HCT116 (cell line): Measurements from ENCODE around the gene APOL4. TPM values are rescaled to one million over a fixed set of nuclear protein-coding genes. Genes with fewer than 3 reads are reported as not detected.

Source experiments
- ATAC-seq: fragments of 200-7000 bp; cut with Tn5 transposase; 2 replicates; pipeline ENCODE4 v1.9.1; 2020; ENCODE audit warnings: mild to moderate bottlenecking, moderate library complexity
- BruUV-seq: library from RNA; stranded (reverse); fragments of 400-500 nt; replicated peaks from 2 replicates; lab custom pipeline; 2021; lab: Mats Ljungman, UMichigan
- CTCF ChIA-PET: fragments of 300-600 bp; sonication (Branson Sonifier 250); formaldehyde crosslinking; loops from one replicate; lab custom pipeline; 2021; ENCODE audit warnings: antibody characterized with exemption; lab: Charles Lee
- POLR2A ChIA-PET: fragments of 300-600, 350-600 bp; sonication (Branson Sonifier 250); formaldehyde crosslinking; loops from one replicate; lab custom pipeline; 2021; ENCODE audit warnings: antibody characterized with exemption; lab: Charles Lee
- RAD21 ChIA-PET, 2 experiments: fragments of 300-600 bp; sonication (Branson Sonifier 250); formaldehyde crosslinking; loops; one replicate each; lab custom pipeline; 2023; ENCODE audit warnings: low total read pairs in 2 of 2; ENCODE audit not compliant: uncharacterized antibody in 2 of 2, unreplicated experiment in 2 of 2, low non-redundant PET in 1 of 2; lab: Charles Lee
- DNase-seq: peaks from one replicate; pipeline ENCODE4 v3.0.0-alpha.2; 2010; ENCODE audit warnings: low read depth, low spot score
- H2AFZ ChIP-seq: fragments of 200-600 bp; shearing (Covaris generic), sonication (generic); 2 replicates; pipeline ENCODE4 v1.6.1; 2017; ENCODE audit warnings: low read depth, mixed run types, mixed read lengths, antibody characterized with exemption, low read length; ENCODE audit not compliant: poor library complexity, severe bottlenecking
- H3K27ac ChIP-seq: 2 replicates; pipeline ENCODE4 v1.5.1; 2012; ENCODE audit warnings: low read depth, low read length
- H3K27me3 ChIP-seq: fragments of 200-600 bp; sonication (generic); 2 replicates; pipeline ENCODE4 v1.6.1; 2016; ENCODE audit warnings: mixed run types, low read length, mixed read lengths; ENCODE audit not compliant: insufficient read depth
- H3K36me3 ChIP-seq, 2 experiments: fragments of 200-500 bp in 1 of 2; fragments of 200-600 bp in 1 of 2; sonication (Bioruptor generic) in 1 of 2; sonication (generic) in 1 of 2; 2 replicates each; pipeline versions ENCODE4 v1.5.1 to v1.6.1; 2014 to 2016; ENCODE audit warnings: low read length in 2 of 2, inconsistent platforms in 1 of 2, mixed read lengths in 1 of 2, mixed run types in 1 of 2; ENCODE audit not compliant: insufficient read depth in 2 of 2, control insufficient read depth in 1 of 2
- H3K4me1 ChIP-seq, 2 experiments: fragments of 200-600 bp in 1 of 2; sonication (generic) in 1 of 2; 2 replicates each; pipeline versions ENCODE4 v1.5.1 to v1.6.1; 2012 to 2017; ENCODE audit warnings: low read length in 2 of 2, inconsistent platforms in 1 of 2, mild to moderate bottlenecking in 1 of 2, mixed read lengths in 1 of 2, mixed run types in 1 of 2, moderate library complexity in 1 of 2; ENCODE audit not compliant: insufficient read depth in 2 of 2, control insufficient read depth in 1 of 2
- H3K4me2 ChIP-seq: fragments of 200-600 bp; sonication (generic); 2 replicates; pipeline ENCODE4 v1.6.1; 2017; ENCODE audit warnings: mixed run types, low read length, mixed read lengths
- H3K4me3 ChIP-seq, 2 experiments: fragments of 200-600 bp in 1 of 2; sonication (generic) in 1 of 2; replicated peaks in 1 of 2; 2 replicates each; pipeline ENCODE4 v1.5.1; 2011 to 2016; ENCODE audit warnings: low read length in 2 of 2, control low read depth in 1 of 2, low read depth in 1 of 2, mild to moderate bottlenecking in 1 of 2, mixed read lengths in 1 of 2, mixed run types in 1 of 2
- H3K79me2 ChIP-seq: fragments of 200-600 bp; sonication (generic); 2 replicates; pipeline ENCODE4 v1.6.1; 2017; ENCODE audit warnings: mild to moderate bottlenecking, mixed run types, low read length, moderate library complexity, mixed read lengths; ENCODE audit not compliant: insufficient read depth
- H3K9ac ChIP-seq: fragments of 200-600 bp; sonication (generic); 2 replicates; pipeline ENCODE4 v1.6.1; 2016; ENCODE audit warnings: low read length, mixed read lengths
- H3K9me2 ChIP-seq: fragments of 200-600 bp; sonication (generic), shearing (Covaris generic); 2 replicates; pipeline ENCODE4 v1.6.1; 2017; ENCODE audit warnings: mixed run types, mild to moderate bottlenecking, moderate library complexity; ENCODE audit not compliant: insufficient read depth
- H3K9me3 ChIP-seq, 2 experiments: fragments of 200-500 bp in 1 of 2; fragments of 200-600 bp in 1 of 2; sonication (Bioruptor generic) in 1 of 2; sonication (generic) in 1 of 2; 2 replicates each; pipeline ENCODE4 v1.6.1; 2014 to 2017; ENCODE audit warnings: low read length in 2 of 2, mixed read lengths in 2 of 2, inconsistent platforms in 1 of 2, low read depth in 1 of 2, mild to moderate bottlenecking in 1 of 2, mixed run types in 1 of 2, moderate library complexity in 1 of 2; ENCODE audit not compliant: control insufficient read depth in 1 of 2, insufficient read depth in 1 of 2
- H4K20me1 ChIP-seq: fragments of 200-600 bp; sonication (generic), shearing (Covaris generic); 2 replicates; pipeline ENCODE4 v1.6.1; 2017; ENCODE audit warnings: mixed run types, mild to moderate bottlenecking, moderate library complexity; ENCODE audit not compliant: insufficient read depth
- CBX3 ChIP-seq: IDR thresholded peaks from 2 replicates; pipeline ENCODE4 v1.6.1; 2012; ENCODE audit warnings: low read depth
- EGR1 ChIP-seq: IDR thresholded peaks from 2 replicates; pipeline ENCODE4 v1.6.1; 2012; ENCODE audit warnings: low read depth
- POLR2A ChIP-seq: IDR thresholded peaks from 2 replicates; pipeline ENCODE4 v1.7.0; 2011; ENCODE audit warnings: borderline replicate concordance; ENCODE audit not compliant: insufficient read depth, insufficient read length; ENCODE audit errors: extremely low read depth
- POLR2AphosphoS5 ChIP-seq: IDR thresholded peaks from 2 replicates; pipeline ENCODE4 v1.6.1; 2011; ENCODE audit warnings: mild to moderate bottlenecking, low read depth, low read length, moderate library complexity
- ZNF274 ChIP-seq: fragments of 200-500 bp; sonication (Bioruptor generic); IDR thresholded peaks from 2 replicates; pipeline ENCODE4 v1.6.1; 2014; ENCODE audit warnings: mild to moderate bottlenecking, low read depth, low read length, inconsistent platforms
- intact Hi-C: fragments of 100-400 bp; cut with micrococcal nuclease; formaldehyde crosslinking; loops from 2 replicates; pipeline ENCODE4 v1.10.0; 2022
- total RNA-seq: library from RNA; stranded (reverse); gene quantifications from one replicate; pipeline ENCODE4 v1.2.1, GENCODE V29; 2021; ENCODE audit not compliant: unreplicated experiment
- TF ChIP-seq, protein P1 (sequence below): IDR thresholded peaks from 2 replicates; pipeline ENCODE4 v1.6.1; 2012
- TF ChIP-seq, protein P2 (sequence below): IDR thresholded peaks from 2 replicates; pipeline ENCODE4 v1.6.1; 2012
- TF ChIP-seq, protein P3 (sequence below), 3 experiments: fragments of 200-600 bp in 1 of 3; sonication (generic) in 1 of 3; IDR thresholded peaks in 2 of 3; conservative IDR thresholded peaks in 1 of 3; 2 replicates each; pipeline ENCODE4 v1.5.1; 2012 to 2017; ENCODE audit warnings: low read depth in 2 of 3, low read length in 2 of 3, antibody characterized with exemption in 1 of 3, borderline replicate concordance in 1 of 3, control low read depth in 1 of 3, mild to moderate bottlenecking in 1 of 3, mixed read lengths in 1 of 3, mixed run types in 1 of 3, moderate library complexity in 1 of 3; ENCODE audit not compliant: insufficient read depth in 1 of 3

Gene APOL4
- total RNA-seq, 1 experiment from 2014 or later: not detected

DNA sequence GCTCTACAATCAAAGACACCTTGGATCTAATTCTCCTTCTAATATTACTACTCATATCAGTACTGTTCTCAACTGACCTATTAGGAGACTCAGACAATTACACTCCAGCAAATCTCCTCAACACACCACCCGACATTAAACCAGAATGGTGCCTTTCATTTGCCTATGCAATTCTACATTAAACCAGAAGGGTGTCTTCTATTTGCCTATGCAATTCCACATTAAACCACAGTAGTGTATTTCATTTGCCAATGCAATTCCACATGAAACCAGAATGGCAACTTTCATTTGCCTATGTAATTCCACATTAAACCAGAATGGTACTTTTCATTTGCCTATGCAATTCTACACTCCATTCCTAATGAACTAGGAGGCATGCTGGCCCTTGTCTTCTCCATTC is 25.7 kb downstream of the APOL4 start:
- H3K9ac ChIP-seq: no peak overlapping the region
- POLR2A ChIA-PET: no interaction called here
- RAD21 ChIA-PET: no interaction called here
- H3K27ac ChIP-seq: no peak overlapping the region
- ATAC-seq: peak; percentile 29; the same call in 1 of the 2 replicates
- H3K79me2 ChIP-seq: no peaks in the 10 kb centered on the region
- H3K27me3 ChIP-seq: no peaks in the 10 kb centered on the region
- no peaks in the 10 kb centered on the region for H3K9me3 ChIP-seq
- intact Hi-C loops: no loop called here
- no peak overlapping the region for H3K4me2 ChIP-seq
- no peaks in the 10 kb centered on the region for H4K20me1 ChIP-seq
- H2AFZ ChIP-seq: no peak overlapping the region
- TF ChIP-seq, protein P1, sequence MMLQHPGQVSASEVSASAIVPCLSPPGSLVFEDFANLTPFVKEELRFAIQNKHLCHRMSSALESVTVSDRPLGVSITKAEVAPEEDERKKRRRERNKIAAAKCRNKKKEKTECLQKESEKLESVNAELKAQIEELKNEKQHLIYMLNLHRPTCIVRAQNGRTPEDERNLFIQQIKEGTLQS: no peak
- TF ChIP-seq, protein P2, sequence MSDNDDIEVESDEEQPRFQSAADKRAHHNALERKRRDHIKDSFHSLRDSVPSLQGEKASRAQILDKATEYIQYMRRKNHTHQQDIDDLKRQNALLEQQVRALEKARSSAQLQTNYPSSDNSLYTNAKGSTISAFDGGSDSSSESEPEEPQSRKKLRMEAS: no peak
- TF ChIP-seq, protein P3, sequence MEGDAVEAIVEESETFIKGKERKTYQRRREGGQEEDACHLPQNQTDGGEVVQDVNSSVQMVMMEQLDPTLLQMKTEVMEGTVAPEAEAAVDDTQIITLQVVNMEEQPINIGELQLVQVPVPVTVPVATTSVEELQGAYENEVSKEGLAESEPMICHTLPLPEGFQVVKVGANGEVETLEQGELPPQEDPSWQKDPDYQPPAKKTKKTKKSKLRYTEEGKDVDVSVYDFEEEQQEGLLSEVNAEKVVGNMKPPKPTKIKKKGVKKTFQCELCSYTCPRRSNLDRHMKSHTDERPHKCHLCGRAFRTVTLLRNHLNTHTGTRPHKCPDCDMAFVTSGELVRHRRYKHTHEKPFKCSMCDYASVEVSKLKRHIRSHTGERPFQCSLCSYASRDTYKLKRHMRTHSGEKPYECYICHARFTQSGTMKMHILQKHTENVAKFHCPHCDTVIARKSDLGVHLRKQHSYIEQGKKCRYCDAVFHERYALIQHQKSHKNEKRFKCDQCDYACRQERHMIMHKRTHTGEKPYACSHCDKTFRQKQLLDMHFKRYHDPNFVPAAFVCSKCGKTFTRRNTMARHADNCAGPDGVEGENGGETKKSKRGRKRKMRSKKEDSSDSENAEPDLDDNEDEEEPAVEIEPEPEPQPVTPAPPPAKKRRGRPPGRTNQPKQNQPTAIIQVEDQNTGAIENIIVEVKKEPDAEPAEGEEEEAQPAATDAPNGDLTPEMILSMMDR (IDR thresholded peaks at IDR 0.05 in 2 of 3, conservative IDR thresholded peaks at IDR 0.05 in 1 of 3; ENCODE audit: borderline replicate concordance in 1 of 3, insufficient read depth in 1 of 3, low read depth in 2 of 3, low read length in 2 of 3): peak in 2 of 3 experiments; percentile 32 to 59; a peak in 4 of 6 replicates
- no peak for TF ChIP-seq CBX3
- no peak for TF ChIP-seq POLR2A
- TF ChIP-seq POLR2AphosphoS5: no peak
- TF ChIP-seq EGR1: no peak
- TF ChIP-seq ZNF274: no peak
- TF ChIP-seq, all 23 proteins: peak for 1
- BruUV-seq: no TSS peak
- CTCF ChIA-PET: no interaction called here
- no peaks in the 10 kb centered on the region for H3K4me1 ChIP-seq
- no peaks in the 10 kb centered on the region for H3K36me3 ChIP-seq
- DNase-seq: no peak
- H3K9me2 ChIP-seq: 0 out of 2 replicates have a peak, but pooled peaks cover 3% of the 10 kb centered on the region
- no peak overlapping the region for H3K4me3 ChIP-seq
